Activated CD4-positive, alpha-beta memory T cell treated with anti-CD3 and anti-CD28 coated beads for 36 hours (primary cell): Measurements from ENCODE around the gene EEIG2. TPM values are rescaled to one million over a fixed set of nuclear protein-coding genes. Genes with fewer than 3 reads are reported as not detected.
"Not testable (repeated sequence)": the region's sequence is repeated elsewhere in the genome, so short reads cannot be mapped to it uniquely, and the experiment has no call there.

Experiments used
- CTCF ChIA-PET: fragments of 350-600 bp; sonication (Branson Sonifier 250); formaldehyde crosslinking; loops from one replicate; lab custom pipeline; 2021; ENCODE audit warnings: antibody characterized with exemption, inconsistent platforms; lab: Charles Lee
- POLR2A ChIA-PET: fragments of 350-600 bp; sonication (Branson Sonifier 250); formaldehyde crosslinking; loops from one replicate; lab custom pipeline; 2021; ENCODE audit warnings: antibody characterized with exemption; lab: Charles Lee
- DNase-seq: peaks from one replicate; pipeline ENCODE4 v3.0.0-alpha.2; 2020
- H3K27ac Mint-ChIP-seq: one replicate; pipeline ENCODE4 v1.8.0; 2021; ENCODE audit warnings: mixed read lengths
- H3K27me3 Mint-ChIP-seq: one replicate; pipeline ENCODE4 v1.8.0; 2021; ENCODE audit warnings: mixed read lengths
- H3K36me3 Mint-ChIP-seq: one replicate; pipeline ENCODE4 v1.8.0; 2021; ENCODE audit warnings: mixed read lengths
- H3K4me1 Mint-ChIP-seq: one replicate; pipeline ENCODE4 v1.8.0; 2021; ENCODE audit warnings: low read depth, mixed read lengths
- H3K4me3 Mint-ChIP-seq: one replicate; pipeline ENCODE4 v1.8.0; 2021; ENCODE audit warnings: mild to moderate bottlenecking, mixed read lengths
- H3K9me3 Mint-ChIP-seq: one replicate; pipeline ENCODE4 v1.8.0; 2021; ENCODE audit warnings: mixed read lengths
- intact Hi-C: fragments of 100-400 bp; cut with micrococcal nuclease; formaldehyde crosslinking; loops from one replicate; pipeline ENCODE4 v1.15.1; 2023
- total RNA-seq, 2 experiments: library from RNA; stranded (reverse); gene quantifications; one replicate each; pipeline ENCODE4 v1.2.3, GENCODE V29; 2021

The EEIG2 gene
- total RNA-seq = 1 to 10 TPM; 8.4 to 8.7 TPM

DNA sequence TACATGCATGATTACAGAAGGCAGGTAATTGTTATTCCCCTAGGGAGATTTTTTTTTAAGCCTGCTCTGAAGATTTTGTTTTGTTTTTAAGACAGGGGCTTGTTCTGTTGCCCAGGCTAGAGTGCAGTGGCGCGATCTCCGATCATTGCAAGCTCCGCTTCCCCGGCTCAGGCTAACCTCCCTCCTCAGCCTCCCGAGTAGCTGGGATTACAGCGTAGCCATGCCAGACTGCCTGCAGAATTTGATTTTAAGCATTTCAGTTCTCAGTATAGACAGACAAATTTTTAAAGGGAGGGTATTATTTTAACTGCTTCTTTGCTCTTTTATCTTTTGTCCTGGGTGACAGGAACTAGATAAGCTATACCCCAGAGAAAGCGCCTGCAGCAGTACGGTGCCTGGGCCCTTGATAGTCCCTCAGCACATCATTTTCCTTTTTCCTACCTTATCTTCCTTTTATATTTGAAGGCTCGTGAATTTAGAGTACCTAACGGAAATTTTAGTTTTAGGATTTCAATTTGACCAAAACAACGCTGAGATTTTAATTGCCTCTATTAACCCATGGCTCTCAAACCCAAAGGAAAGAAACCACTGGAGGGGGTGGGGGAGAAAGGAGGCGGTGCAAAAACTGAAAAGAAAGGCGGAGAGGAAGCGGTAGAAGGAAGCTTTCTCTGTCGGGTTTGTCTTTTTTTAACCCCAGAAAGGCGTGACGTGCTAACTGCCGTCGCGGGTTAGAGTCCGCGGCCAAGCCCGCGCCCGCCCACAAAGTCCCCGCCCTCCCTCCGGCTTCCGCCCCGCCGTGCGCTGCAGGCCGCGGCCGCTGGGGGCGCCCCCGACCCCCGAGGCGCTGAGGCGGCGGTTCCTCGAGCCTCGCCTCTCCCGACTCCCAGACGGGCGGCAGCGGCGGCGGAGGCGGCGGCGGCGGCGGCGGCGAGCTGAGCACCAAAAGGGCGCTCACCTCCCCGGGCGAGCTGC is at the start of gene EEIG2:
Gene EEIG2 (plus strand): TSS at position 886 of the 972 bp plus-strand sequence. CDS start 329 bp downstream, outside the sequence.
- ChIA-PET POLR2A (interaction anchor here (0.9 to 2.7 kb wide), 8 partner anchors 8 to 133 kb away, joined by 3 to 13 read pairs (median 8); partner anchors contain the start of genes HENMT1 and PRPF38B), CTCF (interaction anchor here (0.6 to 7.4 kb wide), 20 partner anchors 8 to 360 kb away, joined by 3 to 172 read pairs (median 9); partner anchors contain the start of genes HENMT1, PRPF38B and SLC25A24)
- peak within 1 kb of the TSS; percentile 88 for H3K4me3 Mint-ChIP-seq
- no peaks in the 10 kb centered on the region for H3K9me3 Mint-ChIP-seq
- peak; percentile 93 for DNase-seq
- intact Hi-C loops = loop anchor here (1.0 to 10.0 kb wide), 9 partner anchors 32 to 772 kb away; partner anchors contain the start of genes PRPF38B, SLC25A24 and STXBP3
- H3K4me1 Mint-ChIP-seq = peaks cover 36% of the 10 kb centered on the region
- peak within 1 kb of the TSS; percentile 65 for H3K27ac Mint-ChIP-seq
- no peaks in the 10 kb centered on the region for H3K36me3 Mint-ChIP-seq
- no peaks in the 10 kb centered on the region for H3K27me3 Mint-ChIP-seq

- H3K27me3 Mint-ChIP-seq = peaks cover 11% of the 10 kb centered on the region
- POLR2A ChIA-PET = no interaction called here
- no peak overlapping the region for H3K4me3 Mint-ChIP-seq
- CTCF ChIA-PET = interaction anchor here (0.7 to 9.3 kb wide), 14 partner anchors 10 to 149 kb away, joined by 3 to 172 read pairs (median 6); partner anchors contain the start of genes EEIG2 and HENMT1
- no peaks in the 10 kb centered on the region for H3K9me3 Mint-ChIP-seq
- intact Hi-C loops = loop anchor here (1.0 to 10.0 kb wide), 4 partner anchors 50 to 383 kb away; no protein-coding TSS in a partner anchor
- H3K4me1 Mint-ChIP-seq = no peaks in the 10 kb centered on the region
- no peak overlapping the region for H3K27ac Mint-ChIP-seq
- no peaks in the 10 kb centered on the region for H3K36me3 Mint-ChIP-seq
- no peak for DNase-seq
Observed at GRCh38 chr1:108511764-108512163, 48.1 kb upstream of the EEIG2 start.

DNA sequence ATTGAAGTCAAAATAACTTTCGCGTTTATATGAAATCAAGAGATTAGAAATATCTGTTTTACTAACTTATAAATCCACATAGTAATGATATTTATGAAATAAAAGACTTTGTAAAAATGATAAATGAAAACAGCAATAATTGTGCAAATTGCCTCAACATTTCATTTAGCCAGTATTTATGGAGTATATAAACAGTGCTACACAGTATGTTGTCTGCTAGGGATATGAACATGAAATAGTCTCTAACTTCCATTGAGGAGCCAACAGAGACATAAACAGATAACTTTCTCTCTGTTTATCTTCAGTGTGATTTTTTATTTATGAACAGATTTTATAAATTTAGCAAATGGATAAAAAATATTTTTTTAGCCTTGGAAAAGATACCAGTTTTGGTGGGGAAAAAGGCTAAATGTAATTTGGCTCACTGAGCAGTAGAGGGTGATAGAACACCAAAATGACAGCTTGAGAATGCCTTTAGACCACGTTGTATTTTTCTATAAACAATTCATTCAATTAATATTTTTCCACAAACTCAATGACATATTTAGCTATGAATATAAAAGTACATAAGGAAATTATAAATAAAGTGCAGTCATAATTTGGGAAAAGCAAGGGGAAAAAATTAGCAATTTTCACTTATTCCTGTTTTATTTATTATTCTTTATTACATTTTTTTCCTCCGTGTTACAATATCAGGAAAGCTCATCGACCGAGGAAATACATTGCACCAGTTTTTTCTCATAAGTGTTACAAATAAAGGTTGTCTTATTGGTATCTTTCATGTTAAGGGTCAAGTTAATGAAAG is 47.5 kb upstream of the EEIG2 start:
- DNase-seq = no peak
- Mint-ChIP-seq H3K36me3 (no peaks in the 10 kb centered on the region), H3K27ac (no peak overlapping the region), H3K9me3 (no peaks in the 10 kb centered on the region), H3K27me3 (peaks cover 11% of the 10 kb centered on the region), H3K4me3 (no peak overlapping the region), H3K4me1 (no peaks in the 10 kb centered on the region)
- intact Hi-C loops = loop anchor here (1.0 to 10.0 kb wide), 4 partner anchors 49 to 382 kb away; no protein-coding TSS in a partner anchor
- ChIA-PET CTCF (interaction anchor here (0.6 to 9.3 kb wide), 19 partner anchors 10 to 316 kb away, joined by 3 to 172 read pairs (median 5); partner anchors contain the start of genes EEIG2 and PRPF38B), POLR2A (interaction anchor here (1.1 kb wide), 1 partner anchor 48 kb away, joined by 3 read pairs; the partner anchor contains the start of gene EEIG2)

DNA sequence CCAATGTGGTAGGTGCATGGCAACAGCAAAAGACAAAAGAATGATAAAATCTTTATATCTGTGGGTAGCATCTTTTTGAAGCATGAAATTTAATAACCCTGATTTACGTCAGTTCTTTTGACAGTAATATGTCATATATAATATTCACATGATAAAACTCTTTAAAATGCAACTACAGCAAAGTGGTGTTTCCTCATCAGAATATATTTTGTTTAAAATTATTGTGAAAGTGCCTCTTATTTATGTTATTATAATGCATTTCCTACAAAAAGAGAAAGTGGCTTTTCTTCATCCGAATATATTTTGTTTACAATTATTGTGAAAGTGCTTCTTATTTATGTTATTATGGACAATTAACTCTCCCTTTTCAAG is 46.9 kb upstream of the EEIG2 start:
- CTCF ChIA-PET = interaction anchor here (0.6 to 9.3 kb wide), 17 partner anchors 9 to 315 kb away, joined by 3 to 172 read pairs (median 5); partner anchors contain the start of genes EEIG2 and PRPF38B
- Mint-ChIP-seq H3K27me3 (peaks cover 9% of the 10 kb centered on the region), H3K4me3 (no peak overlapping the region), H3K9me3 (no peaks in the 10 kb centered on the region), H3K36me3 (no peaks in the 10 kb centered on the region), H3K27ac (no peak overlapping the region), H3K4me1 (no peaks in the 10 kb centered on the region)
- no peak for DNase-seq
- intact Hi-C loops = loop anchor here (10.0 kb wide), 1 partner anchor 382 kb away; no protein-coding TSS in a partner anchor
- POLR2A ChIA-PET = interaction anchor here (1.1 kb wide), 1 partner anchor 47 kb away, joined by 3 read pairs; the partner anchor contains the start of gene EEIG2

DNA sequence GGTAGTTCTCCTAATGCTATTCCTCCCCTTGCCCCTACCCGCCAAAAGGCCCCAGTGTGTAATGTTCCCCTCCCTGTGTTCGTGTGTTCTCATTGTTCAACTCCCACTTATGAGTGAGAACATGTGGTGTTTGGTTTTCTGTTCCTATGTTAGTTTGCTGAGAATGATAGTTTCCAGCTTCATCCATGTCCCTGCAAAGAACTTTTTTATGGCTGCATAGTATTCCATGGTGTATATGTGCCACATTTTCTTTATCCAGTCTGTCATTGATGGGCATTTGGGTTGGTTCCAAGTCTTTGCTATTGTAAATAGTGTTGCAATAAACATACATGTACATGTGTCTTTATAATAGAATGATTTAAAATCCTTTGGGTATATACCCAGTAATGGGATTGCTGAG is 46.0 kb upstream of the EEIG2 start:
- H3K27me3 Mint-ChIP-seq, H3K9me3 Mint-ChIP-seq, H3K36me3 Mint-ChIP-seq, DNase-seq, POLR2A ChIA-PET, H3K27ac Mint-ChIP-seq, H3K4me3 Mint-ChIP-seq, H3K4me1 Mint-ChIP-seq: not testable (repeated sequence)
- CTCF ChIA-PET = interaction anchor here (1.1 kb wide), 1 partner anchor 129 kb away, joined by 3 read pairs; no protein-coding TSS in a partner anchor
- intact Hi-C loops = loop anchor here (10.0 kb wide), 1 partner anchor 381 kb away; no protein-coding TSS in a partner anchor

DNA sequence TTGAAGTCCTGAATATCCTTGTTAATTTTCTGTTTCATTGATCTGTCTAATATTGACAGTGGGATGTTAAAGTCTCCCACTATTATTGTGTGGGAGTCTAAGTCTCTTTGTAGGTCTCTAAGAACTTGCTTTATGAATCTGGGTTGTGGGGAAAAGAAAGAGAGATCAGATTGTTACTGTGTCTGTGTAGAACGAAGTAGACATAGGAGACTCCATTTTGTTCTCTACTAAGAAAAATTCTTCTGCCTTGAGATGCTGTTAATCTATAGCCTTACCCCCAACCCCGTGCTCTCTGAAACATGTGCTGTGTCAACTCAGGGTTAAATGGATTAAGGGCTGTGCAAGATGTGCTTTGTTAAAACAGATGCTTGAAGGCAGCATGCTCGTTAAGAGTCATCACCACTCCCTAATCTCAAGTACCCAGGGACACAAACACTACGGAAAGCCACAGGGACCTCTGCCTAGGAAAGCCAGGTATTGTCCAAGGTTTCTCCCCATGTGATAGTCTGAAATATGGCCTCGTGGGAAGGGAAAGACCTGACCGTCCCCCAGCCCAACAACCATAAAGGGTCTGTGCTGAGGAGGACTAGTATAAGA is 42.5 kb upstream of the EEIG2 start:
- H3K4me3 Mint-ChIP-seq, POLR2A ChIA-PET, H3K27me3 Mint-ChIP-seq, H3K27ac Mint-ChIP-seq, H3K4me1 Mint-ChIP-seq, H3K36me3 Mint-ChIP-seq, DNase-seq, H3K9me3 Mint-ChIP-seq: not testable (repeated sequence)
- intact Hi-C loops = loop anchor here (10.0 kb wide), 1 partner anchor 377 kb away; no protein-coding TSS in a partner anchor
- CTCF ChIA-PET = interaction anchor here (3.1 kb wide), 1 partner anchor 43 kb away, joined by 18 read pairs; the partner anchor contains the start of gene EEIG2

GRCh38 chr1:108521990-108522393 is 37.9 kb upstream of the EEIG2 start:
- ChIA-PET CTCF (interaction anchor here (0.8 to 3.9 kb wide), 7 partner anchors 9 to 122 kb away, joined by 3 to 22 read pairs (median 4); partner anchors contain the start of gene EEIG2), POLR2A (interaction anchor here (0.6 kb wide), 1 partner anchor 137 kb away, joined by 5 read pairs; no protein-coding TSS in a partner anchor)
- no peak for DNase-seq

DNA sequence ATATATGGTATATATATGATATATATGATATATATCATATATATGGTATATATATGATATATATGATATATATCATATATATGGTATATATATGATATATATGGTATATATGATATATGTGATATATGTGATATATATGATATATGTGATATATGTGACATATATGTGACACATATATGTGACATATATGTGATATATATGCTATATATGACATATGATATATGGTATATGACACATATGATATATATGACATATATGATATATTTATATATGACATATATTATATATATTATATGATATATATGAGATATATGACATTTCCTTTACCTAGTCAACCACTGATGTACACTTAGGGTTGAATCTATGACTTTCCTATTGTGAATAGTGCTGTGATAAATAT is 36.1 kb upstream of the EEIG2 start:
- ChIA-PET CTCF (no interaction called here), POLR2A (no interaction called here)
- Mint-ChIP-seq H3K27me3 (no peaks in the 10 kb centered on the region), H3K27ac (no peak overlapping the region), H3K4me3 (no peak overlapping the region), H3K9me3 (peaks cover 10% of the 10 kb centered on the region), H3K4me1 (no peaks in the 10 kb centered on the region), H3K36me3 (no peaks in the 10 kb centered on the region)
- no peak for DNase-seq
- intact Hi-C loops = no loop called here

More at GRCh38 chr1:108521990-108522393, 37.9 kb upstream of the EEIG2 start:
- Mint-ChIP-seq H3K27ac (no peak overlapping the region), H3K4me1 (no peaks in the 10 kb centered on the region), H3K27me3 (no peaks in the 10 kb centered on the region), H3K36me3 (no peaks in the 10 kb centered on the region), H3K9me3 (peaks cover 7% of the 10 kb centered on the region), H3K4me3 (no peak overlapping the region)
- intact Hi-C loops = no loop called here

GRCh38 chr1:108524676-108525075 is 35.2 kb upstream of the EEIG2 start:
- ChIA-PET POLR2A (no interaction called here), CTCF (no interaction called here)
- peaks cover 10% of the 10 kb centered on the region for H3K9me3 Mint-ChIP-seq
- H3K27ac Mint-ChIP-seq = no peak overlapping the region
- no peak overlapping the region for H3K4me3 Mint-ChIP-seq
- no peaks in the 10 kb centered on the region for H3K27me3 Mint-ChIP-seq
- DNase-seq = no peak
- no peaks in the 10 kb centered on the region for H3K4me1 Mint-ChIP-seq
- no peaks in the 10 kb centered on the region for H3K36me3 Mint-ChIP-seq
- intact Hi-C loops = no loop called here

DNA sequence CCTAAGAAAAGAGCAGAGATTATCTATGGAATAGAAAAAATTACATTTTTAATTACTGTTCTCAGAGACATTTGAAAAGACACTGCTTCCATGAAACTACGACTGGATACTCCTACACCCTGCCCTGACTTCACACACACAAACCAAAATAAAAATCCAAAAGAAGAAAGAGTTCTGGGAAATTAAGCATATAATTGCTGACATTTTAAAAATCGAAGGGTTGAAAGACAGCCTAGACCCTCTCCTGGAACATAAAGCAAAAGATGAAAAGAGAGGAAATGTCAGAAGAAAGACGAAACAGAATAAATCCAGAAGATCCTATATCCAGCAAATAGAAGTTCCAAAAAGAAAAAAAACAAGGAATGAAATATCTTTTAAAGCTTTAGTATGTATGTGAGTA is 32.8 kb upstream of the EEIG2 start:
- Mint-ChIP-seq H3K9me3 (peaks cover 10% of the 10 kb centered on the region), H3K27me3 (no peaks in the 10 kb centered on the region), H3K27ac (no peak overlapping the region), H3K4me1 (no peaks in the 10 kb centered on the region), H3K36me3 (no peaks in the 10 kb centered on the region), H3K4me3 (no peak overlapping the region)
- ChIA-PET POLR2A (no interaction called here), CTCF (no interaction called here)
- no peak for DNase-seq
- intact Hi-C loops = no loop called here

- Mint-ChIP-seq H3K9me3 (peaks cover 10% of the 10 kb centered on the region), H3K4me1 (no peaks in the 10 kb centered on the region), H3K27me3 (no peaks in the 10 kb centered on the region), H3K36me3 (no peaks in the 10 kb centered on the region), H3K4me3 (no peak overlapping the region), H3K27ac (no peak overlapping the region)
- ChIA-PET POLR2A (no interaction called here), CTCF (interaction anchor here (1.3 kb wide), 1 partner anchor 33 kb away, joined by 3 read pairs; no protein-coding TSS in a partner anchor)
- DNase-seq = no peak
- intact Hi-C loops = no loop called here
Observed at GRCh38 chr1:108527837-108528236, 32.1 kb upstream of the EEIG2 start.
